GM12878 (cell line): ENCODE data around the gene THOC6. TPM values are rescaled to one million over a fixed set of nuclear protein-coding genes. Genes with fewer than 3 reads are reported as not detected.

ENCODE experiments used
- ATAC-seq: fragments of 200-7000 bp; cut with Tn5 transposase; 3 replicates; pipeline ENCODE4 v1.9.1; 2020; ENCODE audit warnings: mild to moderate bottlenecking, moderate library complexity
- BruUV-seq: library from RNA; stranded (reverse); fragments of 400-500 nt; replicated peaks from 2 replicates; lab custom pipeline; 2021; lab: Mats Ljungman, UMichigan
- CTCF ChIA-PET: fragments of 300-600 bp; sonication (Branson Sonifier 250); formaldehyde crosslinking; extraction: SDS; loops from one replicate; lab custom pipeline; 2021; ENCODE audit warnings: inconsistent platforms; lab: Yijun Ruan, JAX
- POLR2A ChIA-PET: fragments of 350-600 bp; formaldehyde crosslinking; extraction: SDS; loops from one replicate; lab custom pipeline; 2021; ENCODE audit warnings: inconsistent platforms; lab: Charles Lee
- RAD21 ChIA-PET: fragments of 300-600 bp; sonication (Branson Sonifier 250); formaldehyde crosslinking; loops from one replicate; lab custom pipeline; 2023; ENCODE audit warnings: antibody characterized with exemption; ENCODE audit not compliant: unreplicated experiment; lab: Charles Lee
- SMC1A ChIA-PET: fragments of 300-600 bp; sonication (Branson Sonifier 250); formaldehyde crosslinking; loops from one replicate; lab custom pipeline; 2023; ENCODE audit not compliant: unreplicated experiment, uncharacterized antibody; lab: Charles Lee
- DNase-seq: peaks from one replicate; pipeline ENCODE4 v3.0.0-alpha.2; 2011; ENCODE audit warnings: low read depth, low spot score
- FAIRE-seq: peaks from 3 replicates; lab custom pipeline; 2011; peaks lifted over from hg19 to GRCh38; lab: Jason Lieb, UNC
- H2AFZ ChIP-seq: 2 replicates; pipeline ENCODE4 v1.6.0; 2011; ENCODE audit warnings: low read depth, low read length, control low read depth; ENCODE audit not compliant: control insufficient read depth
- H3K27ac ChIP-seq: 2 replicates; pipeline ENCODE4 v1.5.1; 2011; ENCODE audit warnings: control low read depth; ENCODE audit not compliant: control insufficient read depth, insufficient read depth
- H3K27me3 ChIP-seq, 2 experiments: replicated peaks in 1 of 2; 2 replicates each; pipeline versions ENCODE4 v1.6.0 to v1.6.1; 2011; ENCODE audit warnings: low read length in 1 of 2; ENCODE audit not compliant: control insufficient read depth in 2 of 2, insufficient read depth in 2 of 2
- H3K36me3 ChIP-seq, 2 experiments: 2 replicates each; pipeline ENCODE4 v1.5.1; 2011; ENCODE audit warnings: low read length in 1 of 2; ENCODE audit not compliant: control insufficient read depth in 2 of 2, insufficient read depth in 2 of 2
- H3K4me1 ChIP-seq: 2 replicates; pipeline ENCODE4 v1.6.1; 2011; ENCODE audit warnings: mild to moderate bottlenecking, low read length, moderate library complexity, mixed read lengths; ENCODE audit not compliant: control insufficient read depth, insufficient read depth
- H3K4me2 ChIP-seq: 2 replicates; pipeline ENCODE4 v1.6.0; 2011; ENCODE audit warnings: control low read depth; ENCODE audit not compliant: control insufficient read depth, insufficient read depth
- H3K4me3 ChIP-seq: fragments of 200-600 bp; sonication (generic); 2 replicates; pipeline ENCODE4 v1.5.1; 2016
- H3K79me2 ChIP-seq: 2 replicates; pipeline ENCODE4 v1.6.0; 2011; ENCODE audit warnings: low read length; ENCODE audit not compliant: control insufficient read depth, insufficient read depth
- H3K9ac ChIP-seq: 2 replicates; pipeline ENCODE4 v1.8.0; 2011; ENCODE audit warnings: low read length, control low read depth, mixed read lengths; ENCODE audit not compliant: control insufficient read depth, insufficient read depth
- H3K9me3 ChIP-seq: replicated peaks from 3 replicates; pipeline ENCODE4 v1.5.1; 2011; ENCODE audit warnings: mild to moderate bottlenecking, low read length; ENCODE audit not compliant: control insufficient read depth, insufficient read depth
- H4K20me1 ChIP-seq: 2 replicates; pipeline ENCODE4 v1.6.0; 2011; ENCODE audit not compliant: control insufficient read depth, insufficient read depth
- BMI1 ChIP-seq: fragments of 450-650 bp; IDR thresholded peaks from 2 replicates; pipeline ENCODE4 v1.6.1; 2016; ENCODE audit warnings: mild to moderate bottlenecking, moderate library complexity, borderline replicate concordance
- CEBPZ ChIP-seq: fragments of 150-350 bp; IDR thresholded peaks from 2 replicates; pipeline ENCODE4 v1.6.1; 2016; ENCODE audit warnings: low read depth, low read length
- CHD1 ChIP-seq: IDR thresholded peaks from 2 replicates; pipeline ENCODE4 v1.6.1; 2012; ENCODE audit warnings: low read depth, low read length, improper control_type of control experiment
- CREM ChIP-seq: IDR thresholded peaks from 2 replicates; pipeline ENCODE4 v1.6.1; 2014; ENCODE audit warnings: antibody characterized with exemption, low read depth
- NFYA ChIP-seq: IDR thresholded peaks from 2 replicates; pipeline ENCODE4 v1.6.1; 2011; ENCODE audit warnings: low read depth, mild to moderate bottlenecking, low read length, improper control_type of control experiment, borderline replicate concordance
- NFYB ChIP-seq: IDR thresholded peaks from 2 replicates; pipeline ENCODE4 v1.6.1; 2011; ENCODE audit warnings: low read depth, mild to moderate bottlenecking, low read length, improper control_type of control experiment, moderate library complexity; ENCODE audit not compliant: insufficient read depth
- NR2C1 ChIP-seq: fragments of 450-650 bp; IDR thresholded peaks from 2 replicates; pipeline ENCODE4 v1.6.1; 2017; ENCODE audit warnings: antibody characterized with exemption, mild to moderate bottlenecking, moderate library complexity
- NRF1 ChIP-seq: conservative IDR thresholded peaks from 2 replicates; pipeline ENCODE4 v1.6.1; 2011; ENCODE audit warnings: mild to moderate bottlenecking, low read depth, low read length, improper control_type of control experiment
- RELA ChIP-seq: fragments of 450-650 bp; IDR thresholded peaks from 2 replicates; pipeline ENCODE4 v1.8.0; 2014; ENCODE audit warnings: borderline replicate concordance; ENCODE audit not compliant: partially characterized antibody
- SMAD5 ChIP-seq: IDR thresholded peaks from 2 replicates; pipeline ENCODE4 v1.6.1; 2016; ENCODE audit warnings: antibody characterized with exemption, low read depth
- SMC3 ChIP-seq: IDR thresholded peaks from 2 replicates; pipeline ENCODE4 v1.6.1; 2011; ENCODE audit warnings: low read length, improper control_type of control experiment, borderline replicate concordance
- WRNIP1 ChIP-seq: IDR thresholded peaks from 2 replicates; pipeline ENCODE4 v1.6.1; 2011; ENCODE audit warnings: low read depth, low read length, improper control_type of control experiment, borderline replicate concordance
- WGBS: methylation state at CpG from one replicate; pipeline ENCODE4 v1.1.6; 2016; ENCODE audit warnings: low lambda C conversion rate; ENCODE audit not compliant: insufficient replicate concordance, insufficient coverage; ENCODE audit errors: missing lambda C conversion rate; 5-methylcytosine and 5-hydroxymethylcytosine counted together
- in situ Hi-C: fragments of 300-500 bp; cut with MboI; formaldehyde crosslinking; loops from 9 replicates; pipeline ENCODE4 v1.14.3; 2018; ENCODE audit warnings: mixed read lengths
- intact Hi-C: fragments of 100-400 bp; cut with micrococcal nuclease; formaldehyde crosslinking; loops from one replicate; pipeline ENCODE4 v1.14.2; 2022; ENCODE audit not compliant: unreplicated experiment
- polyA plus RNA-seq, 11 experiments: library from polyadenylated mRNA; depleted of rRNA in 4 of 11; unstranded in 6 of 11; stranded (reverse) in 5 of 11; fragments of >200 nt; fragmentation: Nextera tagmentation in 4 of 11; fragmentation: Illumina TruSeq in 1 of 11; extraction: Ambion mirVana in 4 of 11; extraction: Trizol in 1 of 11; gene quantifications; 1 replicate in 1 of 11; 2 replicates in 10 of 11; pipeline versions ENCODE4 v1.2.1 to v1.2.3, GENCODE V29; 2011 to 2016; ENCODE audit warnings: inconsistent platforms in 2 of 11, missing spikeins in 2 of 11, low read depth in 1 of 11
- total RNA-seq, 4 experiments: library from RNA; depleted of rRNA in 3 of 4; stranded (reverse); fragments of >200 nt in 3 of 4; fragmentation: Illumina TruSeq in 1 of 4; extraction: Trizol in 1 of 4; gene quantifications; 2 replicates each; pipeline versions ENCODE4 v1.2.1 to v1.2.3, GENCODE V29; 2013 to 2021
- TF ChIP-seq, protein P1 (sequence below): fragments of 150-350 bp; IDR thresholded peaks from 2 replicates; pipeline ENCODE4 v1.6.1; 2014; ENCODE audit warnings: mild to moderate bottlenecking, low read depth, low read length
- TF ChIP-seq, protein P2 (sequence below): IDR thresholded peaks from 2 replicates; pipeline ENCODE4 v1.6.1; 2011; ENCODE audit warnings: low read depth, low read length, improper control_type of control experiment, borderline replicate concordance

THOC6 gene
- total and polyA plus RNA-seq, 10 of the 15 experiments (the other 5 are each of a cell fraction or from before 2014, with no cell fraction given) = 1.0 to 54.4 (median 27.9) TPM

GRCh38 chr16:3030222-3031212 is 6.7 kb downstream of the THOC6 start (continued):
- TF ChIP-seq, protein P1, sequence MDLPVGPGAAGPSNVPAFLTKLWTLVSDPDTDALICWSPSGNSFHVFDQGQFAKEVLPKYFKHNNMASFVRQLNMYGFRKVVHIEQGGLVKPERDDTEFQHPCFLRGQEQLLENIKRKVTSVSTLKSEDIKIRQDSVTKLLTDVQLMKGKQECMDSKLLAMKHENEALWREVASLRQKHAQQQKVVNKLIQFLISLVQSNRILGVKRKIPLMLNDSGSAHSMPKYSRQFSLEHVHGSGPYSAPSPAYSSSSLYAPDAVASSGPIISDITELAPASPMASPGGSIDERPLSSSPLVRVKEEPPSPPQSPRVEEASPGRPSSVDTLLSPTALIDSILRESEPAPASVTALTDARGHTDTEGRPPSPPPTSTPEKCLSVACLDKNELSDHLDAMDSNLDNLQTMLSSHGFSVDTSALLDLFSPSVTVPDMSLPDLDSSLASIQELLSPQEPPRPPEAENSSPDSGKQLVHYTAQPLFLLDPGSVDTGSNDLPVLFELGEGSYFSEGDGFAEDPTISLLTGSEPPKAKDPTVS = no peak
- TF ChIP-seq CREM (no peak), CEBPZ (no peak)

GRCh38 chr16:3032624-3033023 is 8.8 kb downstream of the THOC6 start:
- Histone ChIP-seq H3K4me3 (no peak overlapping the region), H3K4me1 (peaks cover 6% of the 10 kb centered on the region), H3K9ac (no peak overlapping the region), H3K9me3 (no peaks in the 10 kb centered on the region), H2AFZ (no peak overlapping the region), H3K4me2 (no peak overlapping the region), H4K20me1 (0 out of 2 replicates have a peak, but pooled peaks cover 3% of the 10 kb centered on the region), H3K27ac (no peak overlapping the region), H3K27me3 (peaks cover 16 to 20% of the 10 kb centered on the region in 2 experiments), H3K36me3 (no peaks in the 10 kb centered on the region), H3K79me2 (no peaks in the 10 kb centered on the region)
- FAIRE-seq = no peak
- POLR2A ChIA-PET = interaction anchor here (1.0 to 1.5 kb wide), 2 partner anchors 19 to 69 kb away, joined by 3 to 6 read pairs; no protein-coding TSS in a partner anchor
- RAD21 ChIA-PET = interaction anchor here (1.1 to 2.8 kb wide), 4 partner anchors 12 to 29 kb away, joined by 3 to 28 read pairs (median 4); partner anchors contain the start of gene TNFRSF12A
- in situ Hi-C loops = no loop called here
- peak; percentile 19 for DNase-seq
- TF ChIP-seq NRF1 = no peak
- TF ChIP-seq, protein P2, sequence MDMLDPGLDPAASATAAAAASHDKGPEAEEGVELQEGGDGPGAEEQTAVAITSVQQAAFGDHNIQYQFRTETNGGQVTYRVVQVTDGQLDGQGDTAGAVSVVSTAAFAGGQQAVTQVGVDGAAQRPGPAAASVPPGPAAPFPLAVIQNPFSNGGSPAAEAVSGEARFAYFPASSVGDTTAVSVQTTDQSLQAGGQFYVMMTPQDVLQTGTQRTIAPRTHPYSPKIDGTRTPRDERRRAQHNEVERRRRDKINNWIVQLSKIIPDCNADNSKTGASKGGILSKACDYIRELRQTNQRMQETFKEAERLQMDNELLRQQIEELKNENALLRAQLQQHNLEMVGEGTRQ = no peak
- TF ChIP-seq NFYA = no peak
- no peak for TF ChIP-seq SMAD5
- no peak for TF ChIP-seq WRNIP1
- TF ChIP-seq CHD1 = no peak
- no peak for TF ChIP-seq NR2C1
- no peak for TF ChIP-seq BMI1
- TF ChIP-seq NFYB = no peak
- no peak for TF ChIP-seq RELA
- no peak for TF ChIP-seq SMC3
- SMC1A ChIA-PET = interaction anchor here (1.7 to 3.5 kb wide), 3 partner anchors 23 to 102 kb away, joined by 4 to 36 read pairs (median 5); partner anchors contain the start of gene ZNF213
- no TSS peak for BruUV-seq
- 0% methylated on average over 7 of the region's 7 CpGs for WGBS
- peak; percentile 61 for ATAC-seq
- CTCF ChIA-PET = interaction anchor here (0.6 to 18.2 kb wide), 13 partner anchors 9 to 135 kb away, joined by 3 to 421 read pairs (median 17); partner anchors contain the start of genes HCFC1R1 and THOC6
- intact Hi-C loops = no loop called here
